IMR-90 (cell line): ENCODE data around the gene MVP. TPM values are rescaled to one million over a fixed set of nuclear protein-coding genes. Genes with fewer than 3 reads are reported as not detected.

Source experiments
- ATAC-seq: fragments of 200-7000 bp; cut with Tn5 transposase; 2 replicates; pipeline ENCODE4 v1.9.1; 2020; ENCODE audit warnings: low read depth, mild to moderate bottlenecking, moderate library complexity
- BruUV-seq: library from RNA; stranded (reverse); fragments of 400-500 nt; replicated peaks from 2 replicates; lab custom pipeline; 2021; lab: Mats Ljungman, UMichigan
- CTCF ChIA-PET: fragments of 300-600 bp; formaldehyde crosslinking; extraction: SDS; loops from one replicate; lab custom pipeline; 2021; ENCODE audit warnings: antibody characterized with exemption; lab: Yijun Ruan, JAX
- POLR2A ChIA-PET: fragments of 300-600 bp; sonication (Branson Sonifier 250); formaldehyde crosslinking; loops from one replicate; lab custom pipeline; 2022; ENCODE audit warnings: antibody characterized with exemption; ENCODE audit not compliant: unreplicated experiment; lab: Charles Lee
- DNase-seq: peaks from one replicate; pipeline ENCODE4 v3.0.0; 2013
- H2AFZ ChIP-seq: replicated peaks from 2 replicates; pipeline ENCODE3; 2013; ENCODE audit warnings: low read length, mild to moderate bottlenecking; ENCODE audit not compliant: poor library complexity
- H2AK5ac ChIP-seq: 2 replicates; pipeline ENCODE4 v1.6.1; 2013; ENCODE audit warnings: low read depth, low read length, inconsistent platforms
- H2AK9ac ChIP-seq: replicated peaks from 2 replicates; pipeline ENCODE3; 2013; ENCODE audit warnings: mild to moderate bottlenecking, low read depth, low read length, moderate library complexity; ENCODE audit not compliant: poor library complexity
- H2BK120ac ChIP-seq: 2 replicates; pipeline ENCODE4 v1.6.1; 2013; ENCODE audit warnings: low read depth, low read length, inconsistent platforms
- H2BK15ac ChIP-seq: 3 replicates; pipeline ENCODE4 v1.6.1; 2013; ENCODE audit warnings: low read depth, low read length, inconsistent platforms
- H2BK20ac ChIP-seq: 2 replicates; pipeline ENCODE4 v1.6.1; 2013; ENCODE audit warnings: low read depth, mild to moderate bottlenecking, inconsistent platforms, low read length, moderate library complexity
- H2BK5ac ChIP-seq: 2 replicates; pipeline ENCODE4 v1.6.1; 2013; ENCODE audit warnings: mild to moderate bottlenecking, low read depth, low read length, inconsistent platforms; ENCODE audit not compliant: poor library complexity, severe bottlenecking
- H3K14ac ChIP-seq: replicated peaks from 2 replicates; pipeline ENCODE4 v1.6.1; 2013; ENCODE audit warnings: low read depth, low read length, inconsistent platforms
- H3K18ac ChIP-seq: 2 replicates; pipeline ENCODE4 v1.6.1; 2013; ENCODE audit warnings: low read depth, low read length, control low read depth
- H3K23ac ChIP-seq: 2 replicates; pipeline ENCODE4 v1.6.1; 2013; ENCODE audit warnings: low read depth, low read length, inconsistent platforms
- H3K27ac ChIP-seq: 2 replicates; pipeline ENCODE4 v1.5.1; 2013; ENCODE audit warnings: mild to moderate bottlenecking, control low read depth, low read length; ENCODE audit not compliant: insufficient read depth
- H3K27me3 ChIP-seq: 2 replicates; pipeline ENCODE4 v1.6.1; 2013; ENCODE audit warnings: low read length; ENCODE audit not compliant: control insufficient read depth, insufficient read depth
- H3K36me3 ChIP-seq: 2 replicates; pipeline ENCODE4 v1.6.1; 2013; ENCODE audit warnings: low read length, mixed read lengths; ENCODE audit not compliant: control insufficient read depth, insufficient read depth
- H3K4ac ChIP-seq: 2 replicates; pipeline ENCODE4 v1.6.1; 2013; ENCODE audit warnings: low read depth, low read length, inconsistent platforms
- H3K4me1 ChIP-seq: 2 replicates; pipeline ENCODE4 v1.6.1; 2013; ENCODE audit warnings: low read length, mixed read lengths; ENCODE audit not compliant: control insufficient read depth, insufficient read depth
- H3K4me2 ChIP-seq: 2 replicates; pipeline ENCODE4 v1.6.1; 2013; ENCODE audit warnings: low read depth, mild to moderate bottlenecking, control low read depth, low read length, moderate library complexity
- H3K4me3 ChIP-seq: 2 replicates; pipeline ENCODE4 v1.5.1; 2013; ENCODE audit warnings: low read depth, mild to moderate bottlenecking, control low read depth, low read length, moderate library complexity; ENCODE audit not compliant: insufficient read depth
- H3K56ac ChIP-seq: 2 replicates; pipeline ENCODE4 v1.6.1; 2013; ENCODE audit warnings: low read length, inconsistent platforms; ENCODE audit not compliant: insufficient read depth; ENCODE audit errors: extremely low read depth
- H3K79me1 ChIP-seq, 2 experiments: 2 replicates each; pipeline ENCODE4 v1.6.1; 2013; ENCODE audit warnings: low read length in 2 of 2, inconsistent platforms in 1 of 2, low read depth in 1 of 2
- H3K9ac ChIP-seq: 2 replicates; pipeline ENCODE4 v1.6.1; 2013; ENCODE audit warnings: low read depth, low read length, control low read depth
- H3K9me1 ChIP-seq: 2 replicates; pipeline ENCODE4 v1.6.1; 2013; ENCODE audit warnings: low read length, inconsistent platforms; ENCODE audit not compliant: insufficient read depth
- H3K9me3 ChIP-seq: 2 replicates; pipeline ENCODE4 v1.6.1; 2013; ENCODE audit warnings: low read length; ENCODE audit not compliant: control insufficient read depth, insufficient read depth
- H4K20me1 ChIP-seq: 2 replicates; pipeline ENCODE4 v1.6.1; 2013; ENCODE audit warnings: low read length, inconsistent platforms; ENCODE audit not compliant: insufficient read depth
- H4K5ac ChIP-seq: 2 replicates; pipeline ENCODE4 v1.6.1; 2013; ENCODE audit warnings: mild to moderate bottlenecking, low read depth, low read length, control low read depth
- H4K8ac ChIP-seq, 2 experiments: 2 replicates each; pipeline ENCODE4 v1.6.1; 2013; ENCODE audit warnings: low read depth in 2 of 2, low read length in 2 of 2, control low read depth in 1 of 2, inconsistent platforms in 1 of 2
- H4K91ac ChIP-seq: 2 replicates; pipeline ENCODE4 v1.6.1; 2013; ENCODE audit warnings: low read depth, low read length, inconsistent platforms; ENCODE audit not compliant: insufficient read depth
- CHD1 ChIP-seq: IDR thresholded peaks from 2 replicates; pipeline ENCODE4 v1.6.1; 2012; ENCODE audit warnings: low read depth, low read length, improper control_type of control experiment
- MXI1 ChIP-seq: IDR thresholded peaks from 2 replicates; pipeline ENCODE4 v1.6.1; 2012; ENCODE audit warnings: low read depth, mild to moderate bottlenecking, low read length, moderate library complexity, borderline replicate concordance
- NFE2L2 ChIP-seq: fragments of 150-350 bp; IDR thresholded peaks from 2 replicates; pipeline ENCODE4 v1.6.1; 2016; ENCODE audit warnings: low read depth, mild to moderate bottlenecking, low read length
- POLR2A ChIP-seq: IDR thresholded peaks from 2 replicates; pipeline ENCODE4 v1.6.1; 2012; ENCODE audit warnings: mild to moderate bottlenecking, low read depth, low read length
- RFX5 ChIP-seq: IDR thresholded peaks from 2 replicates; pipeline ENCODE4 v1.8.0; 2012; ENCODE audit warnings: low read depth, mild to moderate bottlenecking, low read length, moderate library complexity
- WGBS, 2 experiments: methylation state at CpG; one replicate each; pipeline versions ENCODE4 v1.1.5 to v1.1.7; 2013; ENCODE audit warnings: missing lambda C conversion rate in 2 of 2; ENCODE audit not compliant: insufficient read length in 1 of 2; ENCODE audit errors: extremely low coverage in 2 of 2; 5-methylcytosine and 5-hydroxymethylcytosine counted together
- dilution Hi-C: fragments of 300-500 bp; cut with HindIII; formaldehyde crosslinking; loops from one replicate; pipeline ENCODE4 v1.14.3; 2018; ENCODE audit warnings: low sequenced_read_pairs; ENCODE audit not compliant: unreplicated experiment
- in situ Hi-C: fragments of 300-500 bp; cut with MboI; formaldehyde crosslinking; loops from 3 replicates; pipeline ENCODE4 v1.14.3; 2019; ENCODE audit warnings: low sequenced_read_pairs, inconsistent platforms, mixed read lengths
- intact Hi-C: fragments of 100-400 bp; cut with micrococcal nuclease; formaldehyde crosslinking; loops from 2 replicates; pipeline ENCODE4 v1.10.0; 2022
- polyA plus RNA-seq, 3 experiments: library from polyadenylated mRNA; depleted of rRNA; stranded (reverse); fragments of >200 nt; gene quantifications; 2 replicates each; pipeline ENCODE4 v1.2.3, GENCODE V29; 2012; ENCODE audit warnings: low replicate concordance in 1 of 3
- total RNA-seq: library from RNA; depleted of rRNA; stranded (reverse); fragments of >200 nt; gene quantifications from 2 replicates; pipeline ENCODE4 v1.2.3, GENCODE V29; 2012
- TF ChIP-seq, protein P1 (sequence below): conservative IDR thresholded peaks from 2 replicates; pipeline ENCODE4 v1.5.1; 2012; ENCODE audit warnings: mild to moderate bottlenecking, low read depth, low read length, improper control_type of control experiment

MVP gene
- total and polyA plus RNA-seq, 2 of the 4 experiments (the other 2 are of a cell fraction), result 204 to 319 TPM

DNA sequence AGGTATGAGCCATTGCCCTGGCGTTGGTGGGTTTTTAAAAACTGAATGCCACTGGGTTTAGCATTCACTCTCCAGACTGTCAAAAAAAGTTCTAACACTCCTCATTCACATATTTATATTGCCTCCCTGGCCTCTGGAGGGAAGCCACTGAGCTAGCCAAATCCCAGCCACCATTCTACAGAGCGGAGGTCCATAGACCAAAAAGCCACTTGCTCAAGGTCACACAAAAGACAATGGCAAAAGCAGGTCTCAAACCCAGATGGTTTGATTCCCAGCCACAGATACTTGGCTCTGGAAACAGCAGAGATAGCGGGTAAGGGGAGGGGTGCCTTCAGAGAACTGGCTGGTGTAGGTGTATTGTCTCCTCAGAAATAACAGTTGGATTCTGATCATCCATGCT, 60.8 kb downstream of the MVP start:
- no peak overlapping the region for H2BK5ac ChIP-seq
- CTCF ChIA-PET, result interaction anchor here (1.0 kb wide), 1 partner anchor 19 kb away, joined by 3 read pairs; the partner anchor contains the start of gene SEZ6L2
- WGBS, 2 experiments, result no CpG with 5 or more reads among the region's 3 CpGs

More for the DNA sequence above, 60.8 kb downstream of the MVP start:
- no peak overlapping the region for H2AK5ac ChIP-seq
- no peak overlapping the region for H3K56ac ChIP-seq
- no peak overlapping the region for H4K8ac ChIP-seq
- H3K9me1 ChIP-seq, result no peaks in the 10 kb centered on the region
- POLR2A ChIA-PET, result no interaction called here
- TF ChIP-seq MXI1 (no peak), CHD1 (no peak), POLR2A (no peak), RFX5 (no peak), NFE2L2 (no peak)
- TF ChIP-seq, protein P1, sequence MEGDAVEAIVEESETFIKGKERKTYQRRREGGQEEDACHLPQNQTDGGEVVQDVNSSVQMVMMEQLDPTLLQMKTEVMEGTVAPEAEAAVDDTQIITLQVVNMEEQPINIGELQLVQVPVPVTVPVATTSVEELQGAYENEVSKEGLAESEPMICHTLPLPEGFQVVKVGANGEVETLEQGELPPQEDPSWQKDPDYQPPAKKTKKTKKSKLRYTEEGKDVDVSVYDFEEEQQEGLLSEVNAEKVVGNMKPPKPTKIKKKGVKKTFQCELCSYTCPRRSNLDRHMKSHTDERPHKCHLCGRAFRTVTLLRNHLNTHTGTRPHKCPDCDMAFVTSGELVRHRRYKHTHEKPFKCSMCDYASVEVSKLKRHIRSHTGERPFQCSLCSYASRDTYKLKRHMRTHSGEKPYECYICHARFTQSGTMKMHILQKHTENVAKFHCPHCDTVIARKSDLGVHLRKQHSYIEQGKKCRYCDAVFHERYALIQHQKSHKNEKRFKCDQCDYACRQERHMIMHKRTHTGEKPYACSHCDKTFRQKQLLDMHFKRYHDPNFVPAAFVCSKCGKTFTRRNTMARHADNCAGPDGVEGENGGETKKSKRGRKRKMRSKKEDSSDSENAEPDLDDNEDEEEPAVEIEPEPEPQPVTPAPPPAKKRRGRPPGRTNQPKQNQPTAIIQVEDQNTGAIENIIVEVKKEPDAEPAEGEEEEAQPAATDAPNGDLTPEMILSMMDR, result no peak
- H3K9ac ChIP-seq, result no peak overlapping the region
- in situ Hi-C loops (no loop called here), intact Hi-C loops (no loop called here), dilution Hi-C loops (no loop called here)
- H3K14ac ChIP-seq, result no peak overlapping the region
- no peak overlapping the region for H2AK9ac ChIP-seq
- H4K20me1 ChIP-seq, result peaks cover 3% of the 10 kb centered on the region; the same call in 1 of the 2 replicates
- no peak overlapping the region for H3K18ac ChIP-seq
- no peak for DNase-seq
- H2AFZ ChIP-seq, result no peak overlapping the region
- H2BK15ac ChIP-seq, result no peak overlapping the region
- H3K4ac ChIP-seq, result no peak overlapping the region
- no peak overlapping the region for H2BK20ac ChIP-seq
- peaks cover 15% of the 10 kb centered on the region for H3K27me3 ChIP-seq
- ATAC-seq, result no peak
- H3K23ac ChIP-seq, result peak overlapping the region; percentile 27; the same call in 1 of the 2 replicates
- no peak overlapping the region for H4K91ac ChIP-seq
- no peaks in the 10 kb centered on the region for H3K9me3 ChIP-seq
- H3K36me3 ChIP-seq, result peaks cover 1% of the 10 kb centered on the region
- H2BK120ac ChIP-seq, result no peak overlapping the region
- no peak overlapping the region for H3K4me3 ChIP-seq
- BruUV-seq, result no TSS peak
- no peaks in the 10 kb centered on the region for H3K4me1 ChIP-seq
- H3K27ac ChIP-seq, result no peak overlapping the region
- H3K4me2 ChIP-seq, result no peak overlapping the region
- H3K79me1 ChIP-seq, result no peaks in the 10 kb centered on the region
- H4K5ac ChIP-seq, result no peak overlapping the region
